ENCODE measurements around the gene TOX3. TPM values are rescaled to one million over a fixed set of nuclear protein-coding genes. Genes with fewer than 3 reads are reported as not detected.

Gene TOX3
- total RNA-seq, 2 donors from 2014 or later = 50.5 to 53.0 TPM

GRCh38 chr16:52526116-52526828 lies 20.7 kb downstream of the TOX3 start:
- Histone ChIP-seq H3K27ac (no peak overlapping the region), H3K36me3 (no peaks in the 10 kb centered on the region), H3K4me3 (no peak overlapping the region), H3K9ac (ENCODE audit: low read depth in 2 of 2, low read length in 2 of 2) (no peak overlapping the region), H3K27me3 (no peaks in the 10 kb centered on the region), H3K9me3 (no peaks in the 10 kb centered on the region), H3K4me1 (no peaks in the 10 kb centered on the region)
- TF ChIP-seq CTCF (IDR thresholded peaks at IDR 0.05) = no peak
- intact Hi-C loops (cut with DNase I) = no loop called here
- no peak for DNase-seq

- H3K4me3 ChIP-seq = no peak overlapping the region
- no peaks in the 10 kb centered on the region for H3K4me1 ChIP-seq
- H3K27me3 ChIP-seq = no peaks in the 10 kb centered on the region
- H3K9me3 ChIP-seq = no peaks in the 10 kb centered on the region
- no peak overlapping the region for H3K27ac ChIP-seq
- H3K36me3 ChIP-seq = no peaks in the 10 kb centered on the region
- DNase-seq = no peak
- intact Hi-C loops (cut with DNase I) = no loop called here
- H3K9ac ChIP-seq (ENCODE audit: low read depth in 2 of 2, low read length in 2 of 2) = no peak overlapping the region
- no peak for TF ChIP-seq CTCF (IDR thresholded peaks at IDR 0.05)
Observed at GRCh38 chr16:52521570-52521969, 25.4 kb downstream of the TOX3 start.

- no peak for DNase-seq
- no peak overlapping the region for H3K4me3 ChIP-seq
- TF ChIP-seq CTCF (IDR thresholded peaks at IDR 0.05) = no peak
- no peak overlapping the region for H3K27ac ChIP-seq
- H3K27me3 ChIP-seq = no peaks in the 10 kb centered on the region
- intact Hi-C loops (cut with DNase I) = no loop called here
- H3K9ac ChIP-seq (ENCODE audit: low read depth in 2 of 2, low read length in 2 of 2) = no peak overlapping the region
- no peaks in the 10 kb centered on the region for H3K36me3 ChIP-seq
- H3K9me3 ChIP-seq = no peaks in the 10 kb centered on the region
- no peaks in the 10 kb centered on the region for H3K4me1 ChIP-seq
Observed at GRCh38 chr16:52518884-52519283, 28.1 kb downstream of the TOX3 start.

- no peak overlapping the region for H3K27ac ChIP-seq
- DNase-seq = no peak
- intact Hi-C loops (cut with DNase I) = no loop called here
- H3K9me3 ChIP-seq = no peaks in the 10 kb centered on the region
- no peak for TF ChIP-seq CTCF (IDR thresholded peaks at IDR 0.05)
- no peaks in the 10 kb centered on the region for H3K27me3 ChIP-seq
- no peaks in the 10 kb centered on the region for H3K4me1 ChIP-seq
- H3K4me3 ChIP-seq = no peak overlapping the region
- no peak overlapping the region for H3K9ac ChIP-seq (ENCODE audit: low read depth in 2 of 2, low read length in 2 of 2)
- no peaks in the 10 kb centered on the region for H3K36me3 ChIP-seq
Observed at GRCh38 chr16:52515068-52515671, 31.8 kb downstream of the TOX3 start.

GRCh38 chr16:52512297-52512987 lies 34.5 kb downstream of the TOX3 start:
- intact Hi-C loops (cut with DNase I) = no loop called here
- Histone ChIP-seq H3K36me3 (no peaks in the 10 kb centered on the region), H3K27ac (no peak overlapping the region), H3K4me3 (no peak overlapping the region), H3K27me3 (no peaks in the 10 kb centered on the region), H3K4me1 (no peaks in the 10 kb centered on the region), H3K9ac (ENCODE audit: low read depth in 2 of 2, low read length in 2 of 2) (no peak overlapping the region), H3K9me3 (no peaks in the 10 kb centered on the region)
- no peak for DNase-seq
- TF ChIP-seq CTCF (IDR thresholded peaks at IDR 0.05) = no peak

Data from colonic mucosa (tissue), 4 donors.